ENCODE results near the gene TENM4.

The TENM4 gene

GRCh38 chr11:79100093-79100910 is 340.5 kb downstream of the TENM4 start:
- peak in 1 of 2 donors; percentile 16 for DNase-seq

- DNase-seq = no peak
Observed at GRCh38 chr11:79098146-79098545, 342.7 kb downstream of the TENM4 start.

- no peak for DNase-seq
Observed at GRCh38 chr11:79097246-79097875, 343.5 kb downstream of the TENM4 start.

GRCh38 chr11:79095424-79095823 is 345.4 kb downstream of the TENM4 start:
- no peak for DNase-seq

GRCh38 chr11:79094616-79095015 is 346.2 kb downstream of the TENM4 start:
- DNase-seq = no peak

- no peak for DNase-seq
Observed at GRCh38 chr11:79092791-79093353, 348.0 kb downstream of the TENM4 start.

GRCh38 chr11:79090191-79090705 is 350.6 kb downstream of the TENM4 start:
- DNase-seq = no peak

GRCh38 chr11:79089601-79090000 is 351.2 kb downstream of the TENM4 start:
- DNase-seq = no peak

GRCh38 chr11:79088967-79089366 is 351.9 kb downstream of the TENM4 start:
- DNase-seq = no peak

GRCh38 chr11:79087961-79088318 is 352.9 kb downstream of the TENM4 start:
- DNase-seq = no peak

GRCh38 chr11:79087238-79087960 is 353.4 kb downstream of the TENM4 start:
- DNase-seq = no peak

- DNase-seq = no peak
Observed at GRCh38 chr11:79086056-79086455, 354.8 kb downstream of the TENM4 start.

GRCh38 chr11:79084382-79084781 is 356.4 kb downstream of the TENM4 start:
- no peak for DNase-seq

GRCh38 chr11:79083352-79083751 is 357.5 kb downstream of the TENM4 start:
- no peak for DNase-seq

- DNase-seq = no peak
Observed at GRCh38 chr11:79082907-79083306, 357.9 kb downstream of the TENM4 start.

- DNase-seq = no peak
Observed at GRCh38 chr11:79082280-79082679, 358.6 kb downstream of the TENM4 start.

GRCh38 chr11:79081471-79082031 is 359.3 kb downstream of the TENM4 start:
- no peak for DNase-seq

GRCh38 chr11:79080551-79080950 is 360.3 kb downstream of the TENM4 start:
- no peak for DNase-seq

GRCh38 chr11:79078999-79079398 is 361.8 kb downstream of the TENM4 start:
- DNase-seq = no peak

GRCh38 chr11:79078456-79078855 is 362.4 kb downstream of the TENM4 start:
- DNase-seq = no peak

GRCh38 chr11:79077702-79078330 is 363.0 kb downstream of the TENM4 start:
- no peak for DNase-seq

- peak in 1 of 2 donors; percentile 10 for DNase-seq
Observed at GRCh38 chr11:79076526-79077115, 364.2 kb downstream of the TENM4 start.
